Osteoblast (primary cell): ENCODE data around the gene YIF1B. TPM values are rescaled to one million over a fixed set of nuclear protein-coding genes. Genes with fewer than 3 reads are reported as not detected.
A peak's percentile ranks its signal among the peaks of the same experiment; 100 is the strongest.

Experiments used
- DNase-seq: peaks from one replicate; pipeline ENCODE4 v3.0.0; 2011; ENCODE audit warnings: low spot score, mixed read lengths; ENCODE audit not compliant: insufficient read length; ENCODE audit errors: missing footprints
- H2AFZ ChIP-seq: 2 replicates; pipeline ENCODE4 v1.6.0; 2011; ENCODE audit warnings: mild to moderate bottlenecking, low read length
- H3K27ac ChIP-seq: 2 replicates; pipeline ENCODE4 v1.5.1; 2011; ENCODE audit warnings: mild to moderate bottlenecking, low read depth, low read length, moderate library complexity
- H3K27me3 ChIP-seq: 2 replicates; pipeline ENCODE4 v1.6.0; 2012; ENCODE audit warnings: mild to moderate bottlenecking, control low read depth, inconsistent platforms, low read length, moderate library complexity; ENCODE audit not compliant: insufficient read depth
- H3K36me3 ChIP-seq: 2 replicates; pipeline ENCODE4 v1.5.1; 2011; ENCODE audit warnings: mild to moderate bottlenecking, low read length, control low read depth, moderate library complexity; ENCODE audit not compliant: insufficient read depth
- H3K4me1 ChIP-seq: 2 replicates; pipeline ENCODE4 v1.5.1; 2011; ENCODE audit warnings: mild to moderate bottlenecking, low read length, control low read depth, moderate library complexity; ENCODE audit not compliant: insufficient read depth
- H3K4me2 ChIP-seq: 2 replicates; pipeline ENCODE4 v1.6.0; 2011; ENCODE audit warnings: mild to moderate bottlenecking, low read length; ENCODE audit not compliant: insufficient read depth
- H3K4me3 ChIP-seq: fragments of 200-600 bp; sonication (generic); 3 replicates; pipeline ENCODE4 v1.5.1; 2012; ENCODE audit warnings: mild to moderate bottlenecking, low read length, inconsistent platforms; ENCODE audit not compliant: insufficient read depth
- H3K79me2 ChIP-seq: 2 replicates; pipeline ENCODE4 v1.6.0; 2012; ENCODE audit warnings: mild to moderate bottlenecking, low read length, control low read depth, inconsistent platforms; ENCODE audit not compliant: insufficient read depth
- H3K9me3 ChIP-seq: 2 replicates; pipeline ENCODE4 v1.5.1; 2011; ENCODE audit warnings: low read depth, low read length, control low read depth
- H4K20me1 ChIP-seq: 2 replicates; pipeline ENCODE4 v1.6.0; 2012; ENCODE audit warnings: mild to moderate bottlenecking, low read length, control low read depth; ENCODE audit not compliant: insufficient read depth
- CTCF ChIP-seq: IDR thresholded peaks from 2 replicates; pipeline ENCODE4 v1.5.1; 2011; ENCODE audit warnings: mild to moderate bottlenecking, low read depth, low read length, moderate library complexity; ENCODE audit errors: extremely low read depth
- small RNA-seq: library from RNA; depleted of rRNA; stranded (forward); fragments of <200 nt; gene quantifications from one replicate; pipeline ENCODE3, GENCODE V24; 2012
- total RNA-seq: library from RNA; depleted of rRNA; stranded (reverse); fragments of >200 nt; gene quantifications from 2 replicates; pipeline ENCODE4 v1.2.3, GENCODE V29; 2012

Gene YIF1B
- total RNA-seq, 1 donor, result 55.0 TPM

- Histone ChIP-seq H3K4me3 (peak overlapping the region; percentile 62), H3K79me2 (no peaks in the 10 kb centered on the region), H4K20me1 (no peaks in the 10 kb centered on the region), H3K4me2 (peak overlapping the region; percentile 66), H3K27me3 (peaks cover 8% of the 10 kb centered on the region), H3K4me1 (peaks cover 11% of the 10 kb centered on the region), H2AFZ (no peak overlapping the region), H3K36me3 (no peaks in the 10 kb centered on the region), H3K27ac (no peak overlapping the region), H3K9me3 (no peaks in the 10 kb centered on the region)
- peak; percentile 61 for DNase-seq
- no peak for TF ChIP-seq CTCF
Observed at GRCh38 chr19:38255383-38256014, 60.2 kb downstream of the YIF1B start.

- no peaks in the 10 kb centered on the region for H3K36me3 ChIP-seq
Observed at GRCh38 chr19:38253788-38254187, 62.0 kb downstream of the YIF1B start.

More at GRCh38 chr19:38253788-38254187, 62.0 kb downstream of the YIF1B start:
- no peak overlapping the region for H3K4me3 ChIP-seq
- H3K4me2 ChIP-seq, result no peak overlapping the region
- no peak for TF ChIP-seq CTCF
- no peaks in the 10 kb centered on the region for H4K20me1 ChIP-seq
- no peak overlapping the region for H3K27ac ChIP-seq
- H3K9me3 ChIP-seq, result no peaks in the 10 kb centered on the region
- H2AFZ ChIP-seq, result no peak overlapping the region
- peak; percentile 47 for DNase-seq
- no peaks in the 10 kb centered on the region for H3K79me2 ChIP-seq
- H3K27me3 ChIP-seq, result peaks cover 8% of the 10 kb centered on the region
- peaks cover 11% of the 10 kb centered on the region for H3K4me1 ChIP-seq

Small RNA genes lying within 50 kb of the gene (small RNA-seq; reads per million reads assigned to genes)
- gene RF00019, result not detected

Other genes starting within 250 kb of the YIF1B start
- gene DPF1, start 91.7 kb downstream of the YIF1B start, total RNA-seq, result 0.29 and 0.72 TPM in 2 replicates
- 0.72 and 1.2 TPM in 2 replicates for gene PPP1R14A, start 59.6 kb downstream of the YIF1B start, total RNA-seq
- gene SPINT2, start 51.4 kb downstream of the YIF1B start, total RNA-seq, result 1.8 and 2.2 TPM in 2 replicates
- gene C19orf33, start 11.7 kb downstream of the YIF1B start, total RNA-seq, result not detected in 2 replicates
- 5.4 and 6.5 TPM in 2 replicates for gene KCNK6, start 3.9 kb upstream of the YIF1B start, total RNA-seq
- 1.2 and 2.2 TPM in 2 replicates for gene CATSPERG, start 19.9 kb upstream of the YIF1B start, total RNA-seq
- 285 and 299 TPM in 2 replicates for gene PSMD8, start 58.6 kb upstream of the YIF1B start, total RNA-seq
- gene GGN, start 72.1 kb upstream of the YIF1B start, total RNA-seq, result 0.29 and 0.36 TPM in 2 replicates
- gene SPRED3, start 72.8 kb upstream of the YIF1B start, total RNA-seq, result 1.8 and 2.2 TPM in 2 replicates
- gene FAM98C, start 87.1 kb upstream of the YIF1B start, total RNA-seq, result 12.1 and 14.1 TPM in 2 replicates
- gene RASGRP4, start 110.3 kb upstream of the YIF1B start, total RNA-seq, result not detected in 2 replicates
- gene RYR1, start 117.7 kb upstream of the YIF1B start, total RNA-seq, result under 0.01 TPM in 2 replicates